Pons (tissue), 1 donor: Measurements from ENCODE around the gene GFM2.
"Not testable (repeated sequence)": the region's sequence is repeated elsewhere in the genome, so short reads cannot be mapped to it uniquely, and the experiment has no call there.

ENCODE experiments used
- DNase-seq: peaks from one replicate; pipeline ENCODE4 v3.0.0-alpha.2; 2016; ENCODE audit warnings: low spot score

GFM2 gene

DNA sequence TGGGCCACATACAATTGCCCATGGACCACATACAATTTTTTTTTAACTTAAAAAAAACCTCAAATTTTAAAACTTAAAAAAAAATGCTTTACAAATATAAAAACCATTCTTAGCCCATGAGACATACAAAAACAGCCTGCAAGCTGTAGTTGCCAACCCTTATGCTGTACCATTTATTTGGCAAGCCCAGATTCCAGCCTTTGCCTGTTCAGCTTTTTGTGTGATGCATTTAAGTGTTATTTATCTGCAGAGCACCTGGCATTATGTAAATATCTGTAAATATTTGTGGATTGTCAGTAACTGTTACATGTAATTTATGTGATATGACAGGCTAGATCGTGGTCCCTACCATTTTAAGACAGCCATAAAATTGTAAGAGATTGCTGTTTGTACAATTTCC, 49.3 kb downstream of the GFM2 start:
- DNase-seq, result no peak

DNA sequence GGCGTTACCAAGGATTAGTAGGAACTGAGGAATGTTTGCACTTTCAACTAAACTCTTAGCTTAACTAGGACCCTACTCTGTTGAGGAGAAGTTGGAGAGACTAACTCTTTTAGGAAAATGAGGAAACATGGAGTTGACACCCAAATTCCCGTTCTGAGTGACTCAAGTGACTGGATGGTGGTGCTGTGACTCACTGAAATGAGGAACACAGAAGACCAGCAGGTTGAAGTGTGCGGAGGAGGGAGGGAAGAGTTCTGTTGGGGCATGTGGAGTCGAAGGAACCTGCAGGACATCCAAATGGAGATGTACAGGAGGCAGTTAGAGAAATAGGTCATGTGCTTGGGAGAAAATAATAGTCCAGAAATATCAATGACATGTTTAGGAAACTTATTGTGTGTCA, 73.7 kb downstream of the GFM2 start:
- no peak for DNase-seq

DNA sequence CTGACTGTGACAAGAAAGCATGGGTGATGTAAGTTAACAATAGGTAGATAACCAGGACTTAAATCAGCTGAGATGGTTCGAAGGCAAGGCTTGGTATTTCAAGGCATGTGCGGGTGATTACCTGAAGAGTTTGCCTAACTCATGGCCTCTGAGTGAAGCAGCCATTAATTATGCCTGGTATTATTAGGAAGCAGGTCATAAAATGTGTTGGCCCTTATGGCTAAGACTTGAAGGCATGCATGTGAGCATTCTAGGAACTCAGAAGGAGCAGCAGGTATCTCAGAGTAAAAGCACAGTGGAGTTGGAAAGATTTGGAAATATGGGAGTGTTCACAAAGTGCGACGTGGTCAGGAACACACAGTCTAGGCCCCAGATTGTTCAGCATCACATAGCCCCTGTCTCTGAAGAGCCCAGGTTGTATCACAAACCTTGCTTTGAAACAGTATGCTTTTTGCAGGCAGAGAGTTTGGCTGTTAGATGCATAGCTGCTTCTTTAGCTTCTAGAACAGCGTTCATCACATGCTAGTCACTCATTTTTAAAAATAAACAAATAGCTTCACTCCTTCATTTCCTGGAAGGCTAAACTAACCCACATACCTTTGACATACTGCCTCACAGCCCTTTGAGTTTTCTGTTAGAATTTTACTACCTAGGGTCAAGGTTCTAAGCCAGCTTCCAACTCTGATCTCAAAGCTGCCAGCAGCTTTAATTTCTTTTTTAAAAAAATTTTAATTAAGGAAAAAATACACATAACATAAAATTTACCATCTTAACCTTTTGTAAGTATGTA, 79.8 kb downstream of the GFM2 start:
- DNase-seq, result no peak

DNA sequence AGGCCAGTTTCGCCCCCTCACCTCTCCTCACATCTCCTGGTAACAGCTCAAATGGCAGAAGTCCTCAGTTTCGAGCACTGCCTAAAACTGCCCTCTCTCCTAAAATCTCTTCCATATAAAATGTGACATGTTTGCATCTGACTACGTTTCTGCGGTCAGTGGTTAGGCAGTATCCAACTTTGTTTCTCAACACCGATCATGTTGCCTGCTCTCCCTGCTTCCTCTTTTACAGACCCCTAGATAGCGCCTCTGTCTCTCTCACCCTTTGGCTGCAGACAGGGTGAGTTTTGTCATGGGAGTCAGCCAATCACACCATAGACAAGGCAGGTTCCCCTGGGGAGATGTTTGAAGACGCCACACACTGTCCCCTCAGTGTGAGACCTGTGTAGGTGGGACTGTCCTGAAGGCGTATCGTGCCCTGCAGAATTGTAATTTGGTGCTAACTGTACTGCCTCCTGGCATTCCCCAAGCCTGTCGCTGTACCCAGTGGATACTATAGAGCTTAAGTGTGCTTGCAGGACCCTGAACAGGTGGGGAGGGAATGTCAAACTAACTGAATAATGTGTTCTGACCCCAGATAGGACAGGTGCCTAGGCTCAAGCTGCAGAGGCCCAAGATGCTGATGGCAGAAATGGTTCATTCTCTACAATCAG, 80.8 kb downstream of the GFM2 start:
- DNase-seq, result peak; percentile 64

DNA sequence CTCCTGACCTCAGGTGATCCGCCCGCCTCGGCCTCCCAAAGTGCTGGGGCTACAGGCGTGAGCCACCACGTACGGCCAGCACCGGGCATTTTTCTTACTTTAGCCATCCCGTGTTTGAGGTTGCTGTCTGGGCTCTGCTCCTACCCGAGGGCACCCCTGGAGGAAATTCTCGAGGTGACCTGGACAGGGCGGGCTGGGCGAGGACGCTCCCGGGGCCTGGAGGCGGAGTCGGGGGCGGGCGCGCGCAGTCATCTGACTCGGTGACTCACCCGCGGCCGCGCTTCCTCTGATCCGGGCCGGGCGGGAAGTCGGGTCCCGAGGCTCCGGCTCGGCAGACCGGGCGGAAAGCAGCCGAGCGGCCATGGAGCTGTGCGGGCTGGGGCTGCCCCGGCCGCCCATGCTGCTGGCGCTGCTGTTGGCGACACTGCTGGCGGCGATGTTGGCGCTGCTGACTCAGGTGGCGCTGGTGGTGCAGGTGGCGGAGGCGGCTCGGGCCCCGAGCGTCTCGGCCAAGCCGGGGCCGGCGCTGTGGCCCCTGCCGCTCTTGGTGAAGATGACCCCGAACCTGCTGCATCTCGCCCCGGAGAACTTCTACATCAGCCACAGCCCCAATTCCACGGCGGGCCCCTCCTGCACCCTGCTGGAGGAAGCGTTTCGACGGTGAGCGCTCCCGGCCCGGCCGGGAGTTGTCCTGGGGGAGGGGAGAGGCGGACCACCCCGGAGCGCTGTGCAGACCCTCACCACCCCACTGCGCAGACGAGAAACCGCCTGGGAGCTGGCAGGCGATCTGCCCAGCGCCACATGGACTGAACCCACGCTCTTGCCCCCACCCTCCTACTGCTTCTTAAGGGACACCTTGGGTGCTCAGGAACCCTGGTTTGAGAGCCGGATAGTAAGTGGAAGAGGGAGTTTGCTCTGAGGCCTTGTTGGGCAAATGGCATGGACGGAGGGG, 81.7 kb downstream of the GFM2 start, which contains the start of gene HEXB:
HEXB (plus strand) TSS at position 334 of the 952 bp plus-strand sequence; CDS start at position 362, 28 bp downstream.
- DNase-seq, result peak; percentile 70

DNA sequence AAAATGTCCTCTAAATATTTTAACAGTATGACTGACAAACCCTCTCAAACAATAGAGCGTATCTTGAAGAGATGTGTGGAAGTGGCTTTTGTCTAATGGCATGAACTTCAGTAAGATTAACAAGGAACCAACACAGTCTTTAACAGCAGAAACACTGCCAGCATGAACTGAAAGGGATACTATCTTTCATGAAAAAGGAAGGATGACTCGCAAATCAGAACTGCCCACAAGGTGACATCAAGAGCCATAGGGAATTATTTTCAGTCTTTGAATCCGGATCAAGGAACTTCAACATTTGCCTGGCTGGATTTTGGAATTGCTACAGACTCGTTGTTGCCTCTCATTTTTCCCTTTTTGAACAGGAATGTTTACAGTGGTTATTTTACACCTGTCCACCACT, 87.0 kb downstream of the GFM2 start:
- DNase-seq, result no peak

DNA sequence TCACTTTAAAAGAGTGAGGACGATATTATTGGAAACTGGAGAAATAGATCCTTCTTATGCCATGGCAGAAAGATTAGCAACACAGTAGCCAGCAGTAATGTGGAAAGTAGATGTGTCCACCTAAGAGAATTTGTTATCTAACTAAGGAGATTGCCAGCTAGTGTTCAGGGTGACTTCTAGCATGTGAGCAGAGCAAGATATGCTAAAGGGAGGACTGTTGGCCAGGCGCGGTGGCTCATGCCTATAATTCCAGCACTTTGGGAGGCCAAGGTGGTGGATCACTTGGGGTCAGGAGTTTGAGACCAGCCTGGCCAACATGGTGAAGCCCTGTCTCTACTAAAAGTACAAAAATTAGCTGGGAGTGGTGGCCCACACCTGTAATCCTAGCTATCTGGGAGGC, 87.6 kb downstream of the GFM2 start:
- DNase-seq, result not testable (repeated sequence)

DNA sequence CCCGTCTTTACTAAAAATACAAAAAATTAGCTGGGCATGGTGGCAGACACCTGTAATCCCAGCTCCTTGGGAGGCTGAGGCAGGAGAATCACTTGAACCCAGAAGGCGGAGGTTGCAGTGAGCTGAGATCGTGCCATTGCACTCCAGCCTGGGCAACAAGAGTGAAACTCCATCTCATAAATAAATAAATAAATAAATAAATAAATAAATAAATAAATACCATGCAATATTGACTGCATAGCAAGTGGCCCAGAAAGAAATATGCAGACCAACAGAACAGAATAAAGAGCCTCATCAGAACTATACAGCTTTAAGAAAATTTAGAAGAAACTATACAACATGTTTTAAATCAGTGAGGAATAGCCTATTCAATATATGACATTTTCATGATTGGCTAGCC, 88.8 kb downstream of the GFM2 start:
- not testable (repeated sequence) for DNase-seq

DNA sequence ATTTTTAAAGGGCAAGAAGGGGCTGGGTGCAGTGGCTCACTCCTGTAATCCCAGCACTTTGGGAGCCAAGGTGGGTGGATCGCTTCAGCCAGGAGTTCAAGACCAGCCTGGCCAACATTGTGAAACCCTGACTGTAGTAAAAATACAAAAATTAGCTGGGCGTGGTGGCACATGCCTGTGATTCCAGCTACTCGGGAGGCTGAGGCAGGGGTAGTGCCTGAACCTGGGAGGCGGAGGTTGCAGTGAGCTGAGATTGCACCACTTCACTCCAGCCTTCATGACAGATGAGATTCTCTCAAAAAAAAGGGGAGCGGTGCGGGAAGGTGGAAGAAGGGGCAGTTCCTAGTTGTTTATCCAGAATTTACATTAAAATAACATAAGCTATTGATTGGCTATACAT, 90.5 kb downstream of the GFM2 start:
- not testable (repeated sequence) for DNase-seq

DNA sequence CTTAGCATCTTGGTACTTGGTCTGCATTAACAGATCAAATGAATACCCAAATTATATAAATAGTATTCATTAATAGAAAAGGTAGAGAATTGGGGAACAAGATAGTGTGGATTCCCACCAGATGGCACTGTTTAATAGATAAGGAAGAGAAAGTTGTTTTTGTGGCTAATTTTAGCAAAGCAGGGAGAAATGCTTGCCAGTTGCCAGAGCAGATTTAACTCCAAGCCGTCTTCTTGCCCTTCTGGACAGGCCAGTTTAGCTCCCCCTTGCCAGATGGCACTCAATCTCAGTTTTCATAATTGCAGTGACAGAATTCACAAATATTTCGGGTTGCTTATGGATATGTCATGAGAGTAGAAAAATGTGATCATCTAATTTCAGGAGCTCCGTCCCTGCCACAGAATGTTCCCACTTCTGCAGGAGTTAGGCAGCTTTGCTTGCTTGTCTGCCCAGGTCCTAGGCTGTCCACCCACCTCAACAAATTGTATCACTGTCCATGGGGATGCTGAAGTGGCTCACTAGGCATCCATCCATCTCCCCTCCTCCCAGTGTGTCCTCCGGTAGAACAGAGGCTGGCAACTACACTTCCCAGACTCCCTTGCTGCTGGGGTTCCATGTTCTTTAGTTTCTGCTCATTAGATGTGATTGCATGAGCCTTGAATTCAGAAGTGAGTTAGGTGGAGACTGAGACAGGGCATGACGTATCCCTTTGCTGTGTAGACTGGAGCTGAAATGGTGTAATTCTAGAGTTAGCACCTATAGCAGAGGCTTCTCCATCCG, 93.7 kb downstream of the GFM2 start:
- DNase-seq, result peak; percentile 88

DNA sequence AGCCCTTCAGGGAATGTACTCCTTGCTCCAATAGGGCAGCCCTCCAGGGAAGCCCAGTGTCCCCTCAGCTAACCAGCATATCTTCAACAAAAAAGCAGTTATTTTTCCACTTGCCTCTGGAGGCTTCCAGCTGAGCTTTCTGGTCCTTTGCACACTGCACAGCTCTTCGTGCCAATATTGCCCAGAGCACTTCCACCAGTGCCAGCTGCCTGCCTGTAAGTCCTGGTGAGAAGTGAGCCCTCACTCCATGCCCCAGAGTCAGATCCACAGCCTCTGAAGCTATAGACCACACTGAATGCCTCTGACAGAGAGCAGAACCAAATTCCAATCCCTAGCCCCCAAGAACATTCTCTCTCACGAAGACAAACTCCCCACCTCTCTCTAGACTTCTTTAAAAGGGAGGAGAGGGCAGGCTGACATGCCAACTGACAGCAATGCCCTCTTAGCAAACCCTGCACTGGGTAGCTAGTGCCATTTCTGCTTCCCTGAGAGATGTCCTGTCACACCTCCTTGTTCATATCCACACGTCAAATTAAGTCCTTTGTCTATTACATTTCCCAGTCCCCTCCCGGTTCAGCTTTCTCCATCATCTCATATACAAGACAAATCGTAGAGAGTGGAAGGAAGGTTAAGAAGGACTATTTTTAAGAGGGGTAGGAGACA, 94.6 kb downstream of the GFM2 start:
- no peak for DNase-seq
